ENCODE results near the gene CDYL2.
A peak's percentile ranks its signal among the peaks of the same experiment; 100 is the strongest.
"Not testable (repeated sequence)": the region's sequence is repeated elsewhere in the genome, so short reads cannot be mapped to it uniquely, and the experiment has no call there.

The CDYL2 gene

DNA sequence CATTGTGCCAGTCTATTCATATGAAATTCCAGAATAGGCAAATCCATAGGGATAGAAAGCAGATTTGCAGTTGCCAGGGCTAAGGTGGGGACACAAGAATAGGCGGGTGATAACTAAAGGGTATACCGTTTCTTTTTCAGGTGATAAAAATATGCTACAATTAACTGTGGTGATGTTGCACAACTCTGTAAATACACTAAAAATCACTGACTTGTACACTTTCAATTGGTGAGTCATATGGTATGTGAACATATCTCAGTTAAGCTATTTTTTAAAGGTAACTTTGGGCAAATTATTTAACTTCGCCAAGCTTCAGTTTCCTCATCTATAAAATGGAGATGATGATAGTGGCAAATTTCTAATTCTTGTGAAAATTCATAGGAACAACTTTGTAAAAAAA, 65.9 kb downstream of the CDYL2 start:
- H3K27ac ChIP-seq: no peak overlapping the region
- TF ChIP-seq, protein P1, sequence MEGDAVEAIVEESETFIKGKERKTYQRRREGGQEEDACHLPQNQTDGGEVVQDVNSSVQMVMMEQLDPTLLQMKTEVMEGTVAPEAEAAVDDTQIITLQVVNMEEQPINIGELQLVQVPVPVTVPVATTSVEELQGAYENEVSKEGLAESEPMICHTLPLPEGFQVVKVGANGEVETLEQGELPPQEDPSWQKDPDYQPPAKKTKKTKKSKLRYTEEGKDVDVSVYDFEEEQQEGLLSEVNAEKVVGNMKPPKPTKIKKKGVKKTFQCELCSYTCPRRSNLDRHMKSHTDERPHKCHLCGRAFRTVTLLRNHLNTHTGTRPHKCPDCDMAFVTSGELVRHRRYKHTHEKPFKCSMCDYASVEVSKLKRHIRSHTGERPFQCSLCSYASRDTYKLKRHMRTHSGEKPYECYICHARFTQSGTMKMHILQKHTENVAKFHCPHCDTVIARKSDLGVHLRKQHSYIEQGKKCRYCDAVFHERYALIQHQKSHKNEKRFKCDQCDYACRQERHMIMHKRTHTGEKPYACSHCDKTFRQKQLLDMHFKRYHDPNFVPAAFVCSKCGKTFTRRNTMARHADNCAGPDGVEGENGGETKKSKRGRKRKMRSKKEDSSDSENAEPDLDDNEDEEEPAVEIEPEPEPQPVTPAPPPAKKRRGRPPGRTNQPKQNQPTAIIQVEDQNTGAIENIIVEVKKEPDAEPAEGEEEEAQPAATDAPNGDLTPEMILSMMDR (conservative IDR thresholded peaks at IDR 0.05): no peak
- no peak for TF ChIP-seq ZFX (IDR thresholded peaks at IDR 0.05)

DNA sequence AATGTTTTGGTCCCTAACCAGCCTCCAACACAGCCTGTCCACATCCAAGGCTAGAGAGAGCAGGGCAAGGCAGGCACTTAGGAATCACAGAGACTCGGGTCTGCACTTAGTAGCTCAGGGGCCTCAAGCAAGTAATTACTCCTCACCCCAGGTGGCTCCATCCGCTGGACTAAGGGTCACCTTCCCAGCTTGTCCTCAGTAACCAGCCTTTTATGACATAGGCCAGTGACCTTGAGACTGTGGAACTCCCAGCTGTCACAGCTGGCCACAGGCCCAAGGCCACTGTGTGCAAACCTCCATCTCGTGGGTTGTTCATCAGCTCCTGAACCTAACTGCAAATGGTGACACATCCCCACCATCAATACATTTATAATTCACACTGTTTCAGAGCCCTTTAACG, 68.6 kb downstream of the CDYL2 start:
- no peak overlapping the region for H3K27ac ChIP-seq
- TF ChIP-seq, protein P1 (conservative IDR thresholded peaks at IDR 0.05): no peak
- no peak for TF ChIP-seq ZFX (IDR thresholded peaks at IDR 0.05)

DNA sequence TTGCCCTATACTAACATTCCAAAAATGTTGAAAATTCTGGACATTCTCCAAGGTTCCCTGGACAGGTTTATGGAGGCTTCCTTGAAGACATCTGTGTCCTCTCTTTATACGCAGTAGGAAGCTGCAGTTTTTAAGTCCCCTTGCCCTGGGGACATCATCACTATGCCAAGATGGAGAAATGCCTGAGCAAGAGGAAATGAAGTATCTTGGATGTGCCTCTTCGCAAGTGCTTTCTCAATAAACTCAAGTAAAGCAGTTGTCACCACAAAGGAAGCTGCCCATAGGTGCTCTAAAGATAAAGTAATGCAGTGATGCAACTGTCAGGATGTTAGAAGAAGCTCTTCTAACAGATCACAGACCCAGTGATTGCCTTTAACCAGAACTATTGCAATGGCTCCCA, 71.0 kb downstream of the CDYL2 start:
- TF ChIP-seq ZFX (IDR thresholded peaks at IDR 0.05): no peak
- TF ChIP-seq, protein P1 (conservative IDR thresholded peaks at IDR 0.05): no peak
- H3K27ac ChIP-seq: no peak overlapping the region

DNA sequence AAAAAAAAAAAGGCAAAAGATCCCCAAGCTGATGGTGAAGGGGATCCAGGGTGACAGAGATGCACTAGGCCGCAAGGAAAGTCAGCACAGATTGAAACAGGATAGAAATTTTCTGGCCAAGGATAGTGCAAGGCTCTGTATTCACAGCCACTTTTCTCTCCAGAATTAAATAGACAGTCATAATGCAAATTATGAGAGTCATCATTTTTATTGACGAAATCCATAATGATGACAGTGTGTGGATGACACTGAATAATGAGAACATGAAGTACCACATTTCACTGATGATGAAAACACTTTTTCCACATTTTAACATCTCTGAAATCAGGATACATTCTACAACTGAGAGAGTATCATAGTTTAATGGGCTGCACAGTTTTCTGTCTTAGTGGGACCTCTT, 72.5 kb downstream of the CDYL2 start:
- TF ChIP-seq ZFX (IDR thresholded peaks at IDR 0.05): no peak
- TF ChIP-seq, protein P1 (conservative IDR thresholded peaks at IDR 0.05): no peak

DNA sequence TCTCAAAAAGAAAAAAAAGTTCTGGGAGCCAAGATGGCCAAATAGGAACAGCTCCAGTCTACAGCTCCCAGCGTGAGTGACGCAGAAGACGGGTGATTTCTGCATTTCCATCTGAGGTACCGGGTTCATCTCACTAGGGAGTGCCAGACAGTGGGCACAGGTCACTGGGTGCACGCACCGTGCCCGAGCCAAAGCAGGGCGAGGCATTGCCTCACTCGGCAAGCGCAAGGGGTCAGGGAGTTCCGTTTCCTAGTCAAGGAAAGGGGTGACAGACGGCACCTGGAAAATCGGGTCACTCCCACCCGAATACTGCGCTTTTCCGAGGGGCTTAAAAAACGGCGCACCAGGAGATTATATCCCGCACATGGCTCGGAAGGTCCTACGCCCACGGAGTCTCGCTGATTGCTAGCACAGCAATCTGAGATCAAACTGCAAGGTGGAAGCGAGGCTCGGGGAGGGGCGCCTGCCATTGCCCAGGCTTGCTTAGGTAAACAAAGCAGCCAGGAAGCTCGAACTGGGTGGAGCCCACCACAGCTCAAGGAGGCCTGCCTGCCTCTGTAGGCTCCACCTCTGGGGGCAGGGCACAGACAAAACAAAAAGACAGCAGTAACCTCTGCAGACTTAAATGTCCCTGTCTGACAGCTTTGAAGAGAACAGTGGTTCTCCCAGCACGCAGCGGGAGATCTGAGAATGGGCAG, 77.2 kb downstream of the CDYL2 start:
- H3K27ac ChIP-seq: not testable (repeated sequence)

More for the DNA sequence above, 72.5 kb downstream of the CDYL2 start:
- no peak overlapping the region for H3K27ac ChIP-seq

DNA sequence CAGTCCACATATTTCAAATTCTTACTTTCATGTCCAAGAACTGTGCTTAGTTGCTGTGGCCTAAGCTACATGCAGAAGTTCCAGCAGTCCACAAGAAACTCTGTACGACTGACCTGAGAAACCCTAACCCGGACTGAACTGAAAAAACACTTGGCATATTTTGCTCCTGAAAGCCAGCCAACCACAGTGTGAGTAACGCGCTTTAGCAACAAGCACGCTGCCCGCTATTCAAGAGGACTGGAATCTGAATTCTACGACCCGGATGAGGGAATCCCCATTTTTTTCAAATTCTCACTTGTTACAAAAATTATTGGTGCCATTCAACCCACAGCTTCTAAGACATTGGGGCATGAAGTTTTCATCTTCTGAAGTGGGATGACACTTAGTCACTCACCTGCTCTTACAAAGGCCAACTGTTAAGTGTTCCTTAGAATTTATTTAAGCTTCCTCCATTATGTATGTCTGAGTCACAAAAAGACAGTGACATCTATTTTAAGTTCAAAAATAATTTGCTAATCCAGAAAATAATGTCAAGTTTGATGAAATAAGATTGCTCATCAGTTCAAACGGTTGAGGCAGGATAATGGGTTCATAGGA, 78.7 kb downstream of the CDYL2 start:
- no peak for TF ChIP-seq ZFX (IDR thresholded peaks at IDR 0.05)
- TF ChIP-seq, protein P1 (conservative IDR thresholded peaks at IDR 0.05): no peak
- H3K27ac ChIP-seq: no peak overlapping the region

DNA sequence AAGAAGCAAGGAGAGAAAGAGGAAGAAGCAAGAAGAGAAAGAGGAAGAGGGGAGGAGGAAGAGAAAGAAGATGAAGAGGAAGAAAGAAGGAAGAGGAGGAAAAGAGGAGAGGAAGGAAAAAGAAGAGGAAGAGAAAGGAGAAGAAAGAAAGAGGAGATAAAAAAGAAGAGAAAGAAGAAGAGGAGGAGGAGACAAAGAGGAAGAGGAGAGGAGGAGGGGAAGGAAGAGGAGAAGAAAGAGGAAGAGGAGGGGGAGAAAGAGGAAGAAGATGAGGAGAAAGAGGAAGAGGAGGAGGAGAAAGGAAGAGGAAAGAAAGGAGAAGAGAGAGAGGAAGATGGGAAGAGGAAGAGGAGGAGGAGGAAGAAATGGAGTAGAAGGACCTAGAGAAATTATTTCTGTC, 80.4 kb downstream of the CDYL2 start:
- no peak for TF ChIP-seq ZFX (IDR thresholded peaks at IDR 0.05)
- TF ChIP-seq, protein P1 (conservative IDR thresholded peaks at IDR 0.05): no peak
- H3K27ac ChIP-seq: no peak overlapping the region

DNA sequence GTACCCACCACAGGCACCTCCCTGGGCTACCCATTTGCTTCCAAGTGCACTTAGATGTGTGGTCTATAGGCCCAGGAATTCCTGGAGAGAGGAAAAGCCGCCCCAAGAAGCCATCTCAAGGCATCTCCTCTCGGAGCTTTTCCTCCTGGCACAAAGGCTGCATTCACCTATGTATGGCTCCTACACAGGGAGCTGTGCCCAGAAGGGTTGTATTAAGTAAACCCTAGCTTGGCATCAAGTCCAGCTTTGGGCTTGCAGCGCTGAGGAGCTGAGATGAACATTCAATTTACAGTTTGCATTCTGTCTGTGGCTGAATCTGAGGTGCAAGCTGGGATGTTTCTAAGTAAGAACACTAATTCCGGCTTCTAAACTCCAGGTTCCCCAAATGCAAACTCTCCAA, 81.3 kb downstream of the CDYL2 start:
- TF ChIP-seq, protein P1 (conservative IDR thresholded peaks at IDR 0.05): no peak
- TF ChIP-seq ZFX (IDR thresholded peaks at IDR 0.05): no peak
- H3K27ac ChIP-seq: peak overlapping the region; percentile 68

All from C4-2B (cell line).